ENCODE measurements around the gene TBC1D22A.
"Not testable (repeated sequence)": the region's sequence is repeated elsewhere in the genome, so short reads cannot be mapped to it uniquely, and the experiment has no call there.

The TBC1D22A gene

DNA sequence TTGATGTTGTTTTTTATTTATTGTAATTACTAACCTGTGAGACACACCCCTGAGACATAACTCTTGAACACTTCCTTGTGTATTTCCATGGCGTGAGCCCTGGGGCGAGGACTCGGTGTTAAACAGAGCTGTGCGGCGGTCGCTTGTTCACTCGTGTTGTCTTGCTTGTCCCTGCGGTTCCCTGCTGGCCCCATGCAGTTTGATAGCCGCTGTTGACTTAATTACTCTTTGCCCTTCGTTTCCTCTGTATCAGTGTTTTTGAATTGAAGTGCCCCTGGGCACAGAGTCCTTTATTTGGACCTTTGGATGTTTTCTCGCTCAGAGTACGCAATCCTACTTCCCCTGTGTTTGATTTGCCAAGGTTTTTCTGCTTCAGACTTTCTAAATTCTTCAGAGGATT, 52.7 kb downstream of the TBC1D22A start:
- DNase-seq: no peak

DNA sequence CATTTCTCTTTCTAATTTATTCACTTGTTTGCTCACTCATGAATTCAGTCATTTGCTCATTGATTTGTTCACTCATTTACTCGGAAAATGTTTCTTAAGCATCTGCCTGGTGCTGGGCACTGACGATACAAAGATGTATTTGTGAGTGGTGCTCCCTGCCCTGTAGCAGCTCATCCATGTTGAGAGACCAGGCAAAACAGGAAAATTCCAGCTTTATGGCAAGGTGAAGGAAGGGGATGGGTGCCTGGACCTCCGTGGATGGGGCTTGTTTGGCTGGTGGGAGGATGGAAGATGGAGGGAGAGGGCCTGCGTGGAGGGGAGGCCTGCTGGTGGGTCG, 53.1 kb downstream of the TBC1D22A start:
- no peak for DNase-seq

GRCh38 chr22:46815896-46816731, 53.7 kb downstream of the TBC1D22A start:
- DNase-seq: no peak

GRCh38 chr22:46817390-46817789, 54.9 kb downstream of the TBC1D22A start:
- DNase-seq: not testable (repeated sequence)

DNA sequence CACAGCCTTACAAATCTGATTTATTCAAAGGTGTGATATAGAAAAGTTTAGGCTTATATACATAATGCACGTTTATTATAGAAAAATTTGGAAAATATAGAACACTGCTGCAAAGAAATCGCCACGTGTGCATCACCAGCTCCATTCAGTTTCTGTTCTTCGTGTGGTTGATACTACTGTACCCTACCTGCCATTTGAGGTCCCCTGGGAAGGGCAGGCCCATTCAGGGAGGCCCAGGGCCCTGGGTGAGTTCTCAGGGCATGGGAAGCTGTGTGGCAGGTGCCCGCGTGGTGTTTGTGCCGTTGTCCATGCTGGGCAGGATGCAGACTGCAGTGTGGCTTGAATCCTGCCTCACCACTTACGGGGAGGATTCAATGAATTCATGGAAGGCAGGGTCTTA, 60.8 kb downstream of the TBC1D22A start:
- no peak for DNase-seq

DNA sequence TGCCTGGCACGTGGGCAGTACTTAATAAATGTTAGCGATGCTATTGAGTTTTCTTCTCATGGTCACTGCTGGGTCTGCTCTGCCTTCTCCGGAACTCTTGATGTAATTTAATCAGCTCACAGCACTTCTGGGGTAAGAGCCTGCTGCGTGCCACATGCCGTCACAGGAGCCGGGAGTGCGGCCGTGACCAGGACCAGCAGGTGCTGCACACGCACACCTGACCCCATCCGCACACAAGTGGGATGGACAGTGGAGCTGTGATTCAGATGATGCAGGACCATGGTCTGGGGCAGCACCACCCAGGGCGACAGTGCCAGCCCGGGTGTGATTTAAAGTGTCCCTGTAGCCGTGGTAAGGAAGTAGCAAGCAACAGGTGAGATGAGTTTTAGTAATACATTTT, 61.2 kb downstream of the TBC1D22A start:
- DNase-seq: no peak

- DNase-seq: no peak
Measured at GRCh38 chr22:46824344-46824909, 62.0 kb downstream of the TBC1D22A start.

DNA sequence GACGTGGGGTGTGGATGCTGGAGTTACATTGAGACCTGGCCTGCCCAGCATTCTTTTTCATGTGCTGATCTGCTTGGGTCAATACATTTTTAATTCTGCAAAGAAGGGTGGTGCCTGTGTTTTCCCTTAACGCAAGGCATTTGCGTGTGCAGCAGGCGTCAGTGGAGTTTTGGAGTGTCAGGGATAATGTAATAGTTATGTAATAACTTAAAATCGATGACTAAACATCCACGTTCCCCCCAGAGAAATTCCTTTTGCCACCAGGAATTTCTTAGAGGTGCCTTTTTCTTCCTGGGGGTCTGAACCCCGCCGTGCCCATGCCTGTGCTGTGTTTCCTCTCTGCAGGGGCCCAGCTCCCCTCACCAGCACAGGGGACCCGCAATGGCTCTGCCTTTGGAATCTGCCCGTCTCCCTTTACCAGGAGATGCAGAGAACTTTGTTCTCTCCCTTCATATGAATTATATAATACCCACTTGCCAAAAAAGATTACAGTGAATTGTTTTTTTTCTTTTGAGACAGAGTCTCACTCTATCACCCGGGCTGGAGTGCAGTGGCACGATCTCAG, 62.6 kb downstream of the TBC1D22A start:
- DNase-seq: no peak

GRCh38 chr22:46826438-46827135, 64.1 kb downstream of the TBC1D22A start:
- no peak for DNase-seq

- DNase-seq: no peak
Measured at GRCh38 chr22:46827136-46827780, 64.8 kb downstream of the TBC1D22A start.

- no peak for DNase-seq
Measured at GRCh38 chr22:46827781-46828180, 65.3 kb downstream of the TBC1D22A start.

DNA sequence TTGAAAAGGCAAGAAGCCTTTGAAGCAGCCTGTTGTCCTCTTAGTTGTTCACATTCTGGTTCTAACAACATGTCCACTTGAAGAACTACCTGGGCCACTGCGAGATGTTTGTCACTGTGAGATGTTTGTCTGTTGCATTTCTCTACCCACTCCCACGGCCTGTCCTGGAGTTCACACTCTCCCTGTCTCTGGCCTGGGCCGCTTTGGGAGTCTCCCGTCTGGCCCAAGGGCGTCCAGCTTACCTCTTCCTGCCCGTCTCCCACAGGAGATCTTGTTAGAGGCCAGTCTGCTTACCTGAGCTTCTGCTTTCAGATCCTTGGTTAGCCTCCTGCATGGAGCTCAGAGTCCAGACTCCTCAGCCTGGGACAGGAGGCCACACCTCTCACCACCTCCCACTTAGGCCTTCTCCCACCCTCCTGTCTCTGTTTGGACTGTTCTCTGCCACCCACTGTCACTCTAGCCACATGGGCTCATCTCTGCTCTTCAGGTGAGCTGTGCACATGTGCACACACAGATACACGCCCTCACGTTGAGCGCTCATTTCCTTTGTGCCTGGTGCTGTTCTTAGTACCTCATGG, 66.0 kb downstream of the TBC1D22A start:
- no peak for DNase-seq

- DNase-seq: peak; percentile 58
Measured at GRCh38 chr22:46829117-46829891, 66.9 kb downstream of the TBC1D22A start.

DNA sequence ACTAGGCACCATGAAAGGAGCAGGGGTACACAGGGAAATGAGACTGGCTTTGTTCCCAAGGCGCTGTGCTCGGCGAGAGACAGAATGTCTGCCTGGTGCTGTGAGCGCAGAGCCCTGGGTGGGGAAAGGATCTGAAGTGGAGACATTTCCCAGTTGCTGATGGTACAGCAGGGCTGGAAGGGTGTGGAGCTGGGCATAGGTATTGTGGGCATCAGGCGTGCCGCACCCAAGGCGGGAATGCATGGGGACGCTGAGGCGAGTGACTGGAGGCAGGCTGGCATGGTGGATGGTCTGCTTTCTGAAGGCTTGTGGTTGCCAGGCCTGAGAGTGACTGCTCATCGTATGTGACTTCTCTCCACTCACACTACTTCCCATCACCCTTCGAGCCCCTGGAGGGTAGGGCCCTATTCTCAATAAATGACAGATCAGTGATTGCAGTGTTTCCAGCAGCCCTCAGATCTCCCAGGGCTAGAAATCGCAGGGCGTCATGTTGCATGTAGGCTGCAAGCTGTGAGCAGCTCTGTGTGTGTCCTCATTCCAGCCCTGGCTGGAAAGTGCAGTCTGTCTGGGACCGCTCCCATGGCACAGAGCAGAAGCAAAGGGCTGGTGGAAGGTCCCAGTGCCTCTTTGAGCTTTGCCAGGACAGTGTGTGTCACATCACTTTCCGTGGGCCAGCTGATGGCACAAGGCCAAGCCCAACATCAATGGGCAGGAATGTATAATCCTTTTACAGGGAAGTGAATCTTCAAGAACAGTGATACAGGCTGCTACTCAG, 67.7 kb downstream of the TBC1D22A start:
- DNase-seq: peak; percentile 45

DNA sequence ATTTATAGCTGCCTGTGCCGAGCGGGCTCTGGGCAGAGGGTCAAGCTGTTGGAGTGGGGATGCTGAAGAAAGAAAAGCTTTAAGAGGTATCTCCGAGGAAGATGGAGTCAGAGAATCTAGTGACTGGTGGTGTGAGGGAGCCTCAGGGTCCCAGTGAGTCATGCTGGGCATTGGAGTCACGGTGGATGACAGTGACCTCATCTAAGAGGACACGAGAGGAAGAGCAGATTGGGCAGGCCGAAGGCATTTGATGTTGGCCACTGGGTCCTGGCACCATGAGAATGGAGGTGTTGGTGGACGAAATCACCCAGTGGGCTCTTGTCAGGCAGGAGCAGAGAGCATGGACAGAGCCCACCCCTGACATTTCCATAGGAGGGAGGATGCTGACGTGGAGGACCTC, 68.4 kb downstream of the TBC1D22A start:
- DNase-seq: no peak

DNA sequence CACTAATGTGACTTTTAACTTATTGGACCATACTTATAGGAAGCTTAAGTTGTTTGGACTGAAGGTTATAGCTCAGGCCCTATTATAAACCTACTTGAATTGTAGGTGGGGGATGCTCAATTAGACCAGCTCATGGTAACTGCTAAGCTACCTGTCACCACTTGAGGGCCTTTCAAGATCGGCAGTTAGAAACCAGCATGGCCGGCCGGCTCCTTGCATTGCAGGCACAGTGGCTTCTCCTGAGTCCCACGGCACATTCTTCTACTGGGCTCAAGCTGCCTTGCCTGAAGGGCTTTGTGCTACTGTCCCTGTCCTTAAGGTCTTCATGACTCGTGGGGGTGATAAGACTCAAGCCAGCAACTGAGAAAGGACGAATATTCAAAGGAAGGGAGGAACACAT, 70.8 kb downstream of the TBC1D22A start:
- DNase-seq: peak; percentile 38

- DNase-seq: no peak
Measured at GRCh38 chr22:46834021-46834737, 71.7 kb downstream of the TBC1D22A start.

GRCh38 chr22:46835288-46835687, 72.8 kb downstream of the TBC1D22A start:
- no peak for DNase-seq

DNA sequence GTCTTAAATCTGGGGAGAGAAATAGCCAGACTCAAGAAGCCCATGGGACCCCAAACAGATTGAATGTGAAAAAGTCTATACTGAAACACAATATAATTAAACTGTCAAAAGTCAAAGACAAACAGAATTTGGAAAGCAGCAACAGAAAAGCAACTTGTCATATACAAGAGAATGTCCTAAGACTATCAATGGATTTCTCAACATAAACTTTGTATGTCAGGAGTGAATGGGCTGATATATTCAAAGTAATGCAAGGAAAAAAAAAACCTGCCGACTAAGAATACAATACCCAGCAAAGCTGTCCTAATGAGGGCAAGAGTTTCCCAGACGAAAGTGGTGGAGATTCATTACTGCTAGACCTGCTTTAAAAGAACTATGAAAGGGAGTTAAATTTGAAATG, 73.2 kb downstream of the TBC1D22A start:
- no peak for DNase-seq

GRCh38 chr22:46841522-46841921, 79.1 kb downstream of the TBC1D22A start:
- DNase-seq: no peak

DNA sequence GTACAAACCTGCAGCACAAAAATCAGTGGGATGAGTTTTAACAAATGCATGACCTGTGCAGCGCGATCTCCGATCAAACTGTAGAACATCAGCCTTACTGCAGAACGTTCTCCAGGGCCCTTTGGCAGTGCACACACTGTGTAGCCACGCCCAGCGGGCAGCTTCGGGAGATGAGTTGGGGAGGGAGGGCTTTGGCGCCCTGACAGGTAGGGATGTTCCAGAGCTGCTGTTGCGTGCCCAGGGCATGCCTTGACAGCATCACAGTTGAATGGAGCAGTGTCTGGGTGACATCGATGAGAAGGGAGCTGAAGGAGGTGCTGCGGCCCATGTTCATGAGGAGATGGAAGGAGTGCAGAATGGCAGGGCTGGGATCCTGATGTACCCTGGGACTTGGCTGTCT, 80.2 kb downstream of the TBC1D22A start:
- DNase-seq: no peak

Measured in eye (tissue), 1 donor.